Activated CD4-positive, alpha-beta T cell treated with anti-CD3 and anti-CD28 coated beads, Interleukin-2, amount 50 U/mL, for 24 hours (primary cell): ENCODE results near the gene TRIM24.

ENCODE experiments used
- DNase-seq, 2 donors: peaks; one replicate each; pipeline ENCODE4 v3.0.0-alpha.2; 2020; ENCODE audit warnings: low read depth in 1 of 2, low spot score in 1 of 2

The TRIM24 gene

GRCh38 chr7:138538518-138538917 is 78.5 kb downstream of the TRIM24 start:
- no peak for DNase-seq

DNA sequence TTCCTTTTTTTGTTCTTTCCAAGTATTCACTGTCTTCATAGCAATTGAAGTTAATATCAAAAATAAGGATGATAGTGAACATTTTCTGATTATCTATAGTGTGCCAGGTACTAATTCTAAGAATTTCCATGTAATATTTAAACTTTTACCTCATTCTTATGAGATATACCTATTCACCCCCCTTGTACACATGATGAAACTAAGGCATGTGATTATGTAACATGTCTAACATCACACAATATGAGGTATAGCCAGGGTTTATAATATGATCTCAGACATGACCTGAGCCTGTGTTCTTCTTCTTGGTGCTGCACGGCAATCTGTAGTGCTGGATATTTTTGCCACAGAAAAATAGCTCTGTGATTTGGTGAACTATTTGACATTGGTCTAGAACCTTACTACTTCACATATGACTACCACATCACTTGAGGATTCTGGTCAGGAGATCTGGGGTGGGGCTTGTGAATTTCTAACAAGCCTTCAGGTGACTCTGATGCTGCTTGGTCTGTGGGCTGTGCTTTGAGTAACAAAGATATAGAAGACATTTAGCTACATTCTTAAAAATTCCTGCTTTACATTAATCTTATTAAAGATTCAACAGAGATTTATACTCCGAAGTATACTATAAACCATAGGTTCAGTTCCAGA is 79.1 kb downstream of the TRIM24 start:
- DNase-seq: no peak

DNA sequence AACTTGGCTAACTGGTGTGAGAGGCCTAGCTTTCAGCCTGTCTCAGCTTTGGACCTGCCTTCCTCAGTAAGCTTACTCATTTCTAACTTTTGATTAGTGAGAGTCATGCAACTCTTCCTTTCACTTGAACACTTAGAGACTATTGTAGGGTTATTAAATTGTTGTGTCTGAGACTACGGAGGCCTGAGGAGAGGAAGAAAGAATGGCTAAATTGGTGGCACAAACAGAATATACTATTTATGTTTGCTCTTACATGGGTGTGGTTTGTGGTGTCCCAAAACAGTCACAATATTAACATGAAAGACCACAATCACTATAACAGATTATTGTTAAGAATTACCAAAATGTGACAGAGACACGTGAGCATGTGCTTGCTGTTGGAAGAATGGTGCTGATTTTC is 82.1 kb downstream of the TRIM24 start:
- no peak for DNase-seq

DNA sequence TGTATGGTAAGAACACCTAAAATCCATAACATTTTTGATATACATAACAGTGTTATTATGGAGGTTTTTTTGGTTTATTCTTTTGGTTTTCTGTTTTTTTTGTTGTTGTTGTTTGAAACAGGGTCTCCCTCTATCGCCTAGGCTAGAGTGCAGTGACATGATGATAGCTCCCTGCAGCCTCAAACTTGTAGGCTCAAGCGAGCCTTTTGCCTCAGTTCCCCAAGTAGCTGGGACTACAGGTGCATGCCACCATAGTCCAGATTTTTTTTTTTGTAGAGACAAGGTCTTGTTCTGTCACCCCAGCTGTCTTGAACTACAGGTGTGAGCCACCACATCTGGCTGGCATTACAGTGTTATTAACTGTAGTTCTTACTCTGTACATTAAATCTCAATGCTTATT is 83.7 kb downstream of the TRIM24 start:
- no peak for DNase-seq

- no peak for DNase-seq
Measured at GRCh38 chr7:138545123-138545522, 85.1 kb downstream of the TRIM24 start.

DNA sequence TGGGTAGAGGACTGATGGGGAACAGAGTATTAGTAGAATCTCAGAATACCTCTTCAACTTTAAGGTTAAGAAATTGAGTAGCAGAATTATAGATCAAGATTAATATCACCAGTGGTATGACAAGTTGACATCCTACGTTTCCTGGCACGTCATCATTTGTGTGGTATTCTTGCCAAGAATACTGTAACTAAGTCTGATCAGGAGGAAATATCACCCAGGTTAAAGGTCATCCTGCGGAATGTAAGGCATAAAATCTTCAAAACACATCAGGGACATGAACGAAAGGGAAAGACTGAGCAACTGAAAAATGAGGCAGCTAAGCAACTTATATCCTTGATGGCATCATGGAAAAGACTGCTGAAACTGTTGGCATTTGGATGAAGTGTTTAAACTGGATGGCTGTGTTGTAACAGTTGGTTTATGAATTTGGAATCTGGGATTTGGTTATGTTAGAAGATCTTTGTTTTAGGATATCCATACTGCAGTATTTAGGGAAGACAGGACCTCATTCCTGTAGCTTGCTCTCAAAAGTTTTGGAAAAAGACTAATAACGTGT is 86.1 kb downstream of the TRIM24 start:
- DNase-seq: no peak

DNA sequence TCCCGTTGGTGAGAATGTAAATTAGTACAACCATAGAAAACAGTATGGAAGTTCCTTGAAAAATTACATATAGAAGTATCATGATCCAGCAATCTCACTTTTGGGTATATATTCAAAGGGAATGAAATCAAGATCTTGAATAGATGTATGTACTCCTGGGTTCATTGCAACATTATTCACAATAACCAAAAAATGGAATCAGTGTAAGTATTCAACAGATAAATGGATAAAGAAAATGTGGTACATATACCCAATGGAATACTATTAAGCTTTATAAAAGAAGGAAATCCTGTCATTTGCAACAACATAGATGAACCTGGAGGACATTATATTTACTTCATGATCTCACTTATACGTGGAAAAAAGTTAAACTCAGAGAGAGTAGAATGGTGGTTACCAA is 86.8 kb downstream of the TRIM24 start:
- DNase-seq: no peak

GRCh38 chr7:138549082-138549481 is 89.0 kb downstream of the TRIM24 start:
- no peak for DNase-seq

- no peak for DNase-seq
Measured at GRCh38 chr7:138550337-138550736, 90.3 kb downstream of the TRIM24 start.

- no peak for DNase-seq
Measured at GRCh38 chr7:138551102-138551501, 91.0 kb downstream of the TRIM24 start.

- no peak for DNase-seq
Measured at GRCh38 chr7:138553805-138554204, 93.7 kb downstream of the TRIM24 start.

- DNase-seq: no peak
Measured at GRCh38 chr7:138554674-138555073, 94.6 kb downstream of the TRIM24 start.

- DNase-seq: no peak
Measured at GRCh38 chr7:138555684-138556083, 95.6 kb downstream of the TRIM24 start.

- no peak for DNase-seq
Measured at GRCh38 chr7:138556771-138557484, 96.9 kb downstream of the TRIM24 start.

DNA sequence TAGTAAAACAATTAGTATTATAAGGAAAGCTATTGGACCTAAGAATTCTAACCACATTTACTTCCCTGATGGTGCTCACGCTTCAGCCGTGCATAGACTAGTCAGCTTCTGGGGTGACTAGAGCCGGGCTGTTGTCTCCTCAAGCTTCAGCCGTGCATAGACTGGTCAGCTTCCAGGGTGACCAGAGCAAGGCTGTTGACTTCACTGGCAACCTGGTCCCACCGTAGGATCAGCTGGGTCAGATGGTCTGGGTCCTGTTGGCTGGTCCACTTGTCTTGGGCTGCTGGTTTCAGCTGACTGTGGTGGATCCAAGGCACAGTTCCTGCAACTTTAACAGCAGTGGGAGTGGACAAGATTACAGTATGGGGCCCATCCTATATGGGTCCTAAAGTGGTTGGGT is 99.4 kb downstream of the TRIM24 start:
- no peak for DNase-seq

DNA sequence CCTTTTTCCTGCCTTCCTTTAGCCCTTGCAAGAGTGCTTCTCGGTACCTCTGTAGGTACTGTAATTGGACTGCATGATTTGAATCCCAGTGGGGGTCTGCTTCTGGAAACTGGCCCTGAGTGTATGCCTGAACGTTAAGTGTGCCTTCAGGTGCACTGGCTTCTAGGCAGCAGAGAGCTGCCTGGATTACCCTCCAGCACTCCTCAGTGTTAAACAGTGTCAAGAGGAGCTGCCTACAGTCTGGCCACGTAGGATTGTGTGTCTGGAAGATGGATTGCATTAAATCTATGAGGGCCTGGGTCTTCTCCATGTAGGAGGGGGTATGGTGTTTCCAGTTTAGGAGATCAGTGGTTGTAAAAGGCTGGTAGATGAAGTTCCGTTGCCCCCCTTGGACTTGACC is 103.7 kb downstream of the TRIM24 start:
- DNase-seq: no peak

DNA sequence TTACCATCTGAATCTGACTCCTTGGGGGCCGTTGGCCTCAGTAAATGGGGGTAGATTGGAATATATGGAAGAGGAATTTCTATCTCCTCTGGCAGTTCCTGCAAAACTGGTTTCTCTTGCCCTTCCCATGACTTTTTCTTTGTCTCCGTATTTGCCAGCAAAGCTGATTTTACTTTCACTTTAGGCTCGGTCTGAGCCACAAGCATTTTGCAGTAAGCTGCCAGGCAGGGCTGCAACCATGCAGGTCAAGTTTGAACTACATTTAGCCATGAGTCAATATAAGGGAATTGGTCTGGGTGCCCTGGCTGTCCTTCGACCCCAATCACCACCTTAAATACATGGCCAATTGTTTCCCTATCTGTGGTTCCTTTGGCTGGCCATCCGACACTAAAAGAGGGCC is 104.3 kb downstream of the TRIM24 start:
- no peak for DNase-seq

GRCh38 chr7:138565071-138565450 is 105.0 kb downstream of the TRIM24 start:
- no peak for DNase-seq

GRCh38 chr7:138565451-138566114 is 105.5 kb downstream of the TRIM24 start:
- no peak for DNase-seq

DNA sequence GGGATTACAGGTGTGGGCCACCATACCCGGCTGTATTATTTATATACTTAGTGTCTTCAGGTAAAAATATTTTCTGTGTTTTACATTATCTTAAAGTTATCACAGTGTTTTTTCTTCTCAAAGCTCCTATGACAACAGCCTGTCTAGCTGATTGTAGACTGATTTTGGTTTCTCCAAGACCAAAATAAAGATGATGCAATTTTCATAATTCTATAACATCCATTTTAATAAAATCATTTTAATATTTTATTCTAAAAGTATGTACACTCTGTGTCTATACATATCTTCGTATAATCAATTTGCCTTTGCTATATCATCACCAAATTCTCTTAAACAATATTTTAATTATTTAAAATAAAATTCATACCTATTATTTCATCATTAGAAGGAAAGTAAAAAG is 108.6 kb downstream of the TRIM24 start:
- DNase-seq: no peak

DNA sequence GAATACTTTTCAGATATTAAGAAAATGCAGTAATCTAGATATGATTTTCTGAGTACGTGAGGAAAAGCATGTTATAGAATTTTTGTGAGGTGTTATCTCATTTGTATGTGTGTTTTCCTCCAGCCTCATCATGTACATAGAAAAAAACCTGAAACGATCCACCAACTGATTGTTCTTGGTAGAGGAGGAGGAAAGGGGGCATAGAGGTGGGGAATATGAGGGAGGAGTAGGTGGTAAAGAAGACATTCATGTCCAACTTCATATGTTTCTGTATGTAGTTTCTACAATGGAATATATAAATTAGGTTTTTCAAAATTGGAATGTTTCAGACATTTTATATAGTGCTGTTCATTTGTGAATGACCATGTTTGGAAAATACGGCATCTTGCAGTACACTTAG is 109.4 kb downstream of the TRIM24 start:
- no peak for DNase-seq

DNA sequence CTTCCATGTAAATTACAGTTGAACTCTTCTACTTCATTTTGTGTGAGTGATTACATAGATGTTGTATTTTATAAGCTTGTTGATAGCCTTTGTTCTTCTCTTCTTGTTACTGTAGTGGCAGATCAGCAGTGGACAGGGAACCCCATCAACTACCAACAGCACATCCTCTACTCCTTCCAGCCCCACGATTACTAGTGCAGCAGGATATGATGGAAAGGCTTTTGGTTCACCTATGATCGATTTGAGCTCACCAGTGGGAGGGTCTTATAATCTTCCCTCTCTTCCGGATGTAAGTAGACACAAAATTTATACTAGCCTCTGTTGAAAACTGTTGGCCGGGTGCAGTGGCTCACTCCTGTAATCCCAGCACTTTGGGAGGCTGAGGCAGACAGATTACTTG is 110.7 kb downstream of the TRIM24 start:
- DNase-seq: no peak
